Skeletal muscle tissue (tissue), 5 donors: ENCODE measurements around the gene LRP5. TPM values are rescaled to one million over a fixed set of nuclear protein-coding genes. Genes with fewer than 3 reads are reported as not detected.

Experiments
- H3K27ac ChIP-seq: one replicate; pipeline ENCODE4 v1.7.0; 2013; ENCODE audit warnings: mild to moderate bottlenecking, low read depth, low read length, inconsistent platforms
- H3K27me3 ChIP-seq, 3 donors: one replicate each; pipeline ENCODE4 v1.7.0; 2013; ENCODE audit warnings: low read length in 3 of 3; ENCODE audit not compliant: control insufficient read depth in 3 of 3, insufficient read depth in 3 of 3
- H3K36me3 ChIP-seq, 3 donors: one replicate each; pipeline ENCODE4 v1.7.0; 2013; ENCODE audit warnings: low read length in 3 of 3; ENCODE audit not compliant: control insufficient read depth in 3 of 3, insufficient read depth in 3 of 3
- H3K4me1 ChIP-seq, 3 donors: one replicate each; pipeline ENCODE4 v1.7.0; 2013; ENCODE audit warnings: low read length in 3 of 3, mild to moderate bottlenecking in 3 of 3; ENCODE audit not compliant: control insufficient read depth in 3 of 3, insufficient read depth in 3 of 3
- H3K4me3 ChIP-seq, 3 donors: one replicate each; pipeline ENCODE4 v1.7.0; 2013; ENCODE audit warnings: low read length in 3 of 3
- H3K9ac ChIP-seq, 3 donors: one replicate each; pipeline ENCODE4 v1.7.0; 2013; ENCODE audit warnings: low read length in 3 of 3, mild to moderate bottlenecking in 3 of 3, moderate library complexity in 2 of 3, low read depth in 1 of 3
- H3K9me3 ChIP-seq, 3 donors: one replicate each; pipeline ENCODE4 v1.7.0; 2013; ENCODE audit warnings: low read length in 3 of 3; ENCODE audit not compliant: control insufficient read depth in 3 of 3
- small RNA-seq: library from RNA; depleted of rRNA; stranded (forward); fragments of <200 nt; gene quantifications from one replicate; pipeline ENCODE3, GENCODE V24; 2014
- total RNA-seq: library from RNA; depleted of rRNA; stranded (reverse); fragments of >200 nt; gene quantifications from one replicate; pipeline ENCODE4 v1.2.3, GENCODE V29; 2014
- donor health status: Osteomylitis.

The LRP5 gene
- total RNA-seq, 1 donor from 2014 or later = 31.3 TPM

GRCh38 chr11:68480852-68481510 lies 168.6 kb downstream of the LRP5 start:
- Histone ChIP-seq H3K27ac (peak overlapping the region; percentile 54), H3K4me3 (peak overlapping the region in 1 of 3 donors; percentile 9), H3K27me3 (no peaks in the 10 kb centered on the region), H3K9me3 (no peaks in the 10 kb centered on the region), H3K9ac (peak overlapping the region in 2 of 3 donors; percentile 2 to 18), H3K36me3 (peaks cover 0 to 3% (median 0%) of the 10 kb centered on the region in 3 donors), H3K4me1 (peaks cover 15 to 27% (median 18%) of the 10 kb centered on the region in 3 donors)

GRCh38 chr11:68481579-68482240 lies 169.3 kb downstream of the LRP5 start:
- Histone ChIP-seq H3K4me1 (peaks cover 15 to 27% (median 18%) of the 10 kb centered on the region in 3 donors), H3K9ac (peak overlapping the region in 1 of 3 donors; percentile 2), H3K27me3 (no peaks in the 10 kb centered on the region), H3K27ac (peak overlapping the region; percentile 54), H3K36me3 (peaks cover 0 to 3% (median 0%) of the 10 kb centered on the region in 3 donors), H3K9me3 (no peaks in the 10 kb centered on the region), H3K4me3 (peak overlapping the region in 1 of 3 donors; percentile 9)

GRCh38 chr11:68488623-68489022 lies 176.2 kb downstream of the LRP5 start:
- H3K36me3 ChIP-seq = no peaks in the 10 kb centered on the region
- H3K4me1 ChIP-seq = peaks cover 6 to 25% (median 9%) of the 10 kb centered on the region in 3 donors
- no peak overlapping the region for H3K27ac ChIP-seq
- no peaks in the 10 kb centered on the region for H3K27me3 ChIP-seq
- no peak overlapping the region for H3K4me3 ChIP-seq
- H3K9ac ChIP-seq = no peak overlapping the region
- H3K9me3 ChIP-seq = no peaks in the 10 kb centered on the region

GRCh38 chr11:68495220-68495729 lies 182.9 kb downstream of the LRP5 start:
- Histone ChIP-seq H3K27me3 (no peaks in the 10 kb centered on the region), H3K9me3 (no peaks in the 10 kb centered on the region), H3K9ac (no peak overlapping the region), H3K4me1 (peaks cover 33 to 47% (median 40%) of the 10 kb centered on the region in 3 donors), H3K4me3 (no peak overlapping the region), H3K27ac (no peak overlapping the region), H3K36me3 (no peaks in the 10 kb centered on the region)

- no peaks in the 10 kb centered on the region for H3K9me3 ChIP-seq
- H3K27me3 ChIP-seq = no peaks in the 10 kb centered on the region
- H3K36me3 ChIP-seq = no peaks in the 10 kb centered on the region
- no peak overlapping the region for H3K9ac ChIP-seq
- H3K4me1 ChIP-seq = peaks cover 37 to 49% (median 40%) of the 10 kb centered on the region in 3 donors
- H3K27ac ChIP-seq = peak overlapping the region; percentile 25
- H3K4me3 ChIP-seq = no peak overlapping the region
Measured at GRCh38 chr11:68495872-68496271, 183.5 kb downstream of the LRP5 start.

- H3K9me3 ChIP-seq = no peaks in the 10 kb centered on the region
- H3K36me3 ChIP-seq = no peaks in the 10 kb centered on the region
- peaks cover 43 to 50% (median 48%) of the 10 kb centered on the region in 3 donors for H3K4me1 ChIP-seq
- no peaks in the 10 kb centered on the region for H3K27me3 ChIP-seq
- H3K27ac ChIP-seq = peak overlapping the region; percentile 83
- H3K9ac ChIP-seq = peak overlapping the region; percentile 47 to 63 (median 55)
- H3K4me3 ChIP-seq = peak overlapping the region; percentile 2 to 37 (median 16)
Measured at GRCh38 chr11:68497761-68498160, 185.4 kb downstream of the LRP5 start.

- H3K4me3 ChIP-seq = peak overlapping the region in 2 of 3 donors; percentile 16 to 37
- no peaks in the 10 kb centered on the region for H3K27me3 ChIP-seq
- no peaks in the 10 kb centered on the region for H3K9me3 ChIP-seq
- H3K27ac ChIP-seq = peak overlapping the region; percentile 83
- H3K9ac ChIP-seq = peak overlapping the region in 2 of 3 donors; percentile 42 to 63
- peaks cover 47 to 54% (median 51%) of the 10 kb centered on the region in 3 donors for H3K4me1 ChIP-seq
- H3K36me3 ChIP-seq = no peaks in the 10 kb centered on the region
Measured at GRCh38 chr11:68498321-68498720, 185.9 kb downstream of the LRP5 start.

Small RNA genes within 50 kb of the gene (small RNA-seq; reads per million reads assigned to genes)
- not detected for gene NDUFA3P2

Other genes starting within 250 kb of the LRP5 start
- 8.9 TPM for gene CHKA, start 191.2 kb upstream of the LRP5 start, total RNA-seq
- gene KMT5B, start 99.3 kb upstream of the LRP5 start, total RNA-seq = 39.7 TPM
- 12.0 TPM for gene C11orf24, start 40.6 kb upstream of the LRP5 start, total RNA-seq
- 103 TPM for gene PPP6R3, start 148.2 kb downstream of the LRP5 start, total RNA-seq